Hepatocyte (in vitro differentiated cells): ENCODE results near the gene RB1. TPM values are rescaled to one million over a fixed set of nuclear protein-coding genes. Genes with fewer than 3 reads are reported as not detected.
A peak's percentile ranks its signal among the peaks of the same experiment; 100 is the strongest.

ENCODE experiments used
- DNase-seq: peaks from one replicate; pipeline ENCODE4 v3.0.0-alpha.2; 2016; ENCODE audit warnings: low spot score
- H2AFZ ChIP-seq: fragments of 200-600 bp; sonication (generic); 2 replicates; pipeline ENCODE4 v1.6.0; 2016; ENCODE audit warnings: antibody characterized with exemption, mild to moderate bottlenecking
- H3K27ac ChIP-seq: fragments of 200-600 bp; sonication (generic); 2 replicates; pipeline ENCODE4 v1.5.1; 2016; ENCODE audit warnings: mild to moderate bottlenecking
- H3K27me3 ChIP-seq: fragments of 200-600 bp; sonication (generic); 2 replicates; pipeline ENCODE4 v1.6.1; 2016
- H3K36me3 ChIP-seq: fragments of 200-600 bp; sonication (generic); replicated peaks from 2 replicates; pipeline ENCODE4 v1.5.1; 2016; ENCODE audit warnings: low read depth; ENCODE audit not compliant: insufficient read depth
- H3K4me1 ChIP-seq: fragments of 200-600 bp; sonication (generic); 2 replicates; pipeline ENCODE4 v1.5.1; 2016; ENCODE audit warnings: mild to moderate bottlenecking, moderate library complexity; ENCODE audit not compliant: insufficient read depth
- H3K4me2 ChIP-seq: fragments of 200-600 bp; sonication (generic); 2 replicates; pipeline ENCODE4 v1.6.0; 2016
- H3K4me3 ChIP-seq: fragments of 200-600 bp; sonication (generic); 2 replicates; pipeline ENCODE4 v1.5.1; 2016; ENCODE audit warnings: mild to moderate bottlenecking
- H3K79me2 ChIP-seq: fragments of 200-600 bp; sonication (generic); 2 replicates; pipeline ENCODE4 v1.6.0; 2017; ENCODE audit warnings: mild to moderate bottlenecking
- H3K9me2 ChIP-seq: fragments of 200-600 bp; sonication (generic); replicated peaks from 2 replicates; pipeline ENCODE4 v1.6.0; 2017; ENCODE audit warnings: mild to moderate bottlenecking; ENCODE audit not compliant: insufficient read depth
- H3K9me3 ChIP-seq: fragments of 200-600 bp; sonication (generic); 2 replicates; pipeline ENCODE4 v1.5.1; 2016; ENCODE audit warnings: low read depth, mild to moderate bottlenecking
- H4K20me1 ChIP-seq: fragments of 200-600 bp; sonication (generic); 2 replicates; pipeline ENCODE4 v1.6.0; 2016; ENCODE audit warnings: mild to moderate bottlenecking; ENCODE audit not compliant: insufficient read depth, poor library complexity, severe bottlenecking
- CTCF ChIP-seq: fragments of 200-600 bp; sonication (generic); IDR thresholded peaks from 2 replicates; pipeline ENCODE4 v1.5.1; 2016; ENCODE audit warnings: antibody characterized with exemption, mild to moderate bottlenecking; ENCODE audit not compliant: poor library complexity
- EZH2 ChIP-seq: fragments of 200-600 bp; sonication (generic); IDR thresholded peaks from 2 replicates; pipeline ENCODE4 v1.6.1; 2016; ENCODE audit warnings: antibody characterized with exemption, mild to moderate bottlenecking, borderline replicate concordance
- EZH2phosphoT487 ChIP-seq: fragments of 200-600 bp; sonication (generic); IDR thresholded peaks from one replicate; pipeline ENCODE4 v1.6.1; 2018; ENCODE audit warnings: antibody characterized with exemption, mild to moderate bottlenecking, low read depth, moderate library complexity; ENCODE audit not compliant: unreplicated experiment, severe bottlenecking
- WGBS: methylation state at CpG from one replicate; pipeline ENCODE4 v1.1.6; 2016; ENCODE audit warnings: low lambda C conversion rate; ENCODE audit errors: missing lambda C conversion rate; 5-methylcytosine and 5-hydroxymethylcytosine counted together
- polyA plus RNA-seq: library from polyadenylated mRNA; unstranded; fragments of >200 nt; fragmentation: Nextera tagmentation; extraction: Ambion mirVana; gene quantifications from 2 replicates; pipeline ENCODE4 v1.2.1, GENCODE V29; 2016
- total RNA-seq: library from RNA; depleted of rRNA; stranded (reverse); fragments of >200 nt; gene quantifications from 2 replicates; pipeline ENCODE4 v1.2.3, GENCODE V29; 2014

The RB1 gene
- total and polyA plus RNA-seq, 2 experiments from 2014 or later: 17.5 to 45.1 TPM

DNA sequence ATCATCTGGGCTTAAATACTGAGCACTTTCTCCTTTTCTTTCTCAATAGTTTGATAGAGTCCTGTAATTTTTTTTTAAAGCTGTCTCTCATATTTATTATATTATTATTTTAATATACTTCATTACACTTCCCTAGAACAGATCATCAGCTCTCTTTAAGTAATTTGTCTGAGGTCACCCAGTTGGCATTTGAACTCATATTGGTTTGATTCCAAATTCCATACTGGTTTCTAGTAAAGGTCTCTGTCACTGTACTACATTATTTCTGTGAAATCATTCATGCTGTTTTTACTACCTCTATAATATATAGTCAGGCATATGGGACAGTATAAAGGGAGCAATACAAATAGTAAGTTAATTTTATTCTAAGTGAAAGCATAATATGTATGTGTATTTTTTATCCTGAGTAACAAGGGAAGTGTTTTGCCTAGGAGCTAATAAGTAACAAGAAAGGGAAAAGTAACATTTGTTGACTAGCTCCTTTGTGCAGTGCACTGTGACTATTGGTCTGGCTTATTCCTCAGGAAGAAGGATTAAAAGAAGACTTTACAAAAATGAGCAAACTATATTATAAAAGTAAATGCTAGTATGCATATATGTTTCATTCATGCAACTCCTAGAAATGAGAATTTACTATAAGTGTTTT is 95.0 kb downstream of the RB1 start:
- no peak overlapping the region for H3K27ac ChIP-seq
- H3K27me3 ChIP-seq: no peaks in the 10 kb centered on the region
- DNase-seq: no peak
- no peak overlapping the region for H3K4me2 ChIP-seq
- no peaks in the 10 kb centered on the region for H3K36me3 ChIP-seq
- H3K79me2 ChIP-seq: no peaks in the 10 kb centered on the region
- no peaks in the 10 kb centered on the region for H4K20me1 ChIP-seq
- TF ChIP-seq EZH2phosphoT487: no peak
- TF ChIP-seq CTCF: no peak
- no peak for TF ChIP-seq EZH2
- no peaks in the 10 kb centered on the region for H3K9me2 ChIP-seq
- H3K4me3 ChIP-seq: no peak overlapping the region
- H3K9me3 ChIP-seq: no peaks in the 10 kb centered on the region
- peaks cover 21% of the 10 kb centered on the region for H3K4me1 ChIP-seq
- H2AFZ ChIP-seq: no peak overlapping the region

GRCh38 chr13:48400090-48400694 is 96.6 kb downstream of the RB1 start:
- Histone ChIP-seq H3K9me2 (no peaks in the 10 kb centered on the region), H3K36me3 (no peaks in the 10 kb centered on the region), H4K20me1 (no peaks in the 10 kb centered on the region), H3K9me3 (no peaks in the 10 kb centered on the region), H3K4me3 (no peak overlapping the region), H3K79me2 (no peaks in the 10 kb centered on the region), H3K27ac (peak overlapping the region; percentile 58), H3K4me2 (peak overlapping the region; percentile 13), H2AFZ (no peak overlapping the region), H3K27me3 (no peaks in the 10 kb centered on the region), H3K4me1 (peaks cover 21% of the 10 kb centered on the region)
- no peak for DNase-seq
- 67% methylated on average over 2 of the region's 2 CpGs for WGBS
- TF ChIP-seq CTCF (no peak), EZH2phosphoT487 (no peak), EZH2 (no peak)

- Histone ChIP-seq H3K4me3 (no peak overlapping the region), H3K9me2 (no peaks in the 10 kb centered on the region), H3K9me3 (no peaks in the 10 kb centered on the region), H3K4me1 (peaks cover 21% of the 10 kb centered on the region), H3K4me2 (peak overlapping the region; percentile 13), H3K79me2 (no peaks in the 10 kb centered on the region), H3K27me3 (no peaks in the 10 kb centered on the region), H2AFZ (no peak overlapping the region), H3K27ac (peak overlapping the region; percentile 58), H3K36me3 (no peaks in the 10 kb centered on the region), H4K20me1 (no peaks in the 10 kb centered on the region)
- WGBS: 24% methylated on average over 1 of the region's 1 CpG
- TF ChIP-seq CTCF (no peak), EZH2phosphoT487 (no peak), EZH2 (no peak)
- DNase-seq: peak; percentile 32
Measured at GRCh38 chr13:48400850-48401291, 97.3 kb downstream of the RB1 start.
